ENCODE results near the gene VPS37B.

Gene VPS37B

DNA sequence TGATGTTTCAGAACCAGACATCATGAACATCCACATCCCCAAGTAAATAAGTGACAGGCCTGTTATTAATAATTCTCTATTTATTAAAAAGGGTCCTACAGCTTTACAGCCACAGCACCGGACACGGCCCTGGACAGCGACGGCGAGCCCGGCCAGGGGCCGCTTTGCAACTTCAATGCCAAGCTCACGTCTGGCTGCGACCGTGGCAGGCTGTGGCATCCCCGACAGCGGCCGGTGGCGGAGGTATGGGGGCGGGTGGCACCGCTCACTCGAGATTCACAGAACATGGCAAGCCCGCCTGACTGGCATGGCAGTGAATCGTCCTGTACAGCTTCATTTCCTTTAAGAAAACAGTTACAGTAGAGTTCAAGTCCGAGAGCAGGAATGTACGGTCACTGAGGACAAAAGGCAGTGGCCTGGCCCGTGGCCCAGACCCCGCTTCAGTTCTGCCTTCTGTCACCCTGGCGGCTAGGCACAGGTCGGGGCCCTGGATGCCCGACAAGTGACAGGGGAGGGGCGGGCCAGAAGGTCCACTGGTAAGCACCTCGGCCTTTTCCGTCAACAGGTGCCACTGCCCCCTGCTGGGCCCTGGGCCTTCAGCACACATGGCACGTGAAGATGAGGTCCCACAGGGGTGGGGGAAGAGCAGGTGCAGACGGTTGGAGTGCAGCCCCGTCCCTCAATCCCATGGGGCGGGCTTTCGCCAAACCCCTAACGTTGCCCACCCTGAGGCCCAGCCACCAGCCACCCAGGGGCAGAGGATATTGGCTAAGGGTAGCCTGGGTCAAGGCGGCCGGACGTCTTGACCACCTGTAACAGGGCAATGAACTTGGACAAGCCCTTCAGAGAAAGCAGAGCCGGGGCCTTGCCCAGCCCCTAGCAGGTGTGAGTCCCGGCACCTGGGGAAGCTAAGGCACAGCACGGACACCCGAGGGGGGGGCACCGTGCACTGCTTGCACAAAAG, 30.4 kb downstream of the VPS37B start:
- DNase-seq, result peak; percentile 66

DNA sequence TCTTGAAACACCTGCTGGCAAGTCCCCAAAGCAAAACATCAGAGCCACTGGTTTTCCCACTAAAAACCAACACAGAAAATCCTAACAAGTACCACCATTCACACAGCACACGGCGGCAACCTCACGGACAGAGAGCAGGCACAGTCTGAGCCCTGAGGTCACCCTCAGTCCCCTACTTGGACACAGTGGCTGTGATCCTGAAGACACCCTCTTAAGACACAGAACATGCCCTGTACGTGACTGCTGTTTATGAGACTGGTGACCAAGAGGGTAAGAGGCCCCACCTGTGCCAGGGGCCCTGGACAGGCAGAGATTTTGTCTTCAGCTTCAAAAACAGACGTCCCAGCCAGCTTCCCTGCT, 31.1 kb downstream of the VPS37B start:
- no peak for DNase-seq

DNA sequence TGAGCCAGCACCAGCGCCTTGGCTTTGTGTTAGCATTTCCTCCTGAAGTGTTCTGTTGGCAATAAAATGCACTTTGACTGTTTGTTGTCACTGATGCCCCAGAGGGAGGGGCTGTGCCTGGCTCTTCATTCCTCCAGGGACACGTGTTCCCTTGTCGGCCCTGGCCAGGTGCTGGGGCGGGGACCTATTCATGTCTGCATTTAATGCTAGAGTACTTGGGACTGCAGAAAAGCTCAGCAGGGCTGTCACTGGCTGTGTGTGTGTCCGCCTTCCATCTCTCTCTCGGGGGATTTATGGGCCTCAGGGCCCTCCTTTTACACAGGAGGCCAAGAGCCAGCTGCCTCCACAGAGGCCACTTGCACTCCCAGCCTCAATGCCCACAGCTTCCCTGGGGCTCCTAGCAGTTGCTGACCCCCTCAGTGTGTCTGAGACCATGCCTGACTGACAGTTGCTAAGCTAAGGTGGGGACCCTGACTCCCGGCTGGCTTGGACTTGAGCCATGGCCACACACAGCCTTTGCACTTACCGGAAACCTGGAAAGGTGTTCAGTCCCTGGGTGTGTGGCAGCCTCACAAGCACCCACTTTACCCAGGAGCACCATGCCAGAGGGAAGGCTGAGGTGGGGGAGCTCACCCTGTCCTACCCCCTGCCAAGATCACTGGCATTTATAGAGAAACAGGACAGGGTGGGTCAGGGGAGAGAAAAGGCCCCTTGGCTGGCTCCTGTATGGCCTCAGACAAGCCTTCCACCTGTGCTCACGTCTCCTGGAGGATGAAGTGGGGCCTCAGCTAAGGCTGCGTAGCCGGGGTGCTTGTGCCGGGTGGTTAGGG, 32.8 kb downstream of the VPS37B start:
- DNase-seq, result no peak

DNA sequence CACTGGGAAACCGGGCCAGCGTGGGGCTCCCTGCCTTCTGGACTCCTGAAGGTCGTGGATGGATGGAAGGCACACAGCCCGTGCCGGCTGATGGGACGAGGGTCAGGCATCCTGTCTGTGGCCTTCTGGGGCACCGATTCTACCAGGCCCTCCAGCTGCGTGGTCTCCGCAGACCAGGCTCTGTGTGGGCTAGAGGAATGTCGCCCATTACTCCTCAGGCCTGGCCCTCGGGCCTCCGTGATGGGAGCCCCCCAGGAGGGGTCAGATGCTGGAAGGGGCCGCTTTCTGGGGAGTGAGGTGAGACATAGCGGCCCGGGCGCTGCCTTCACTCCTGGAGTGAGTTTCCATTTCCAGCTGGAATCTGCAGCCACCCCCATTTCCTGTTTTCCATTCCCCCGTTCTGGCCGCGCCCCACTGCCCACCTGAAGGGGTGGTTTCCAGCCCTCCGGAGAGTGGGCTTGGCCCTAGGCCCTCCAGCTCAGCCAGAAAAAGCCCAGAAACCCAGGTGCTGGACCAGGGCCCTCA, 33.8 kb downstream of the VPS37B start:
- DNase-seq, result no peak

DNA sequence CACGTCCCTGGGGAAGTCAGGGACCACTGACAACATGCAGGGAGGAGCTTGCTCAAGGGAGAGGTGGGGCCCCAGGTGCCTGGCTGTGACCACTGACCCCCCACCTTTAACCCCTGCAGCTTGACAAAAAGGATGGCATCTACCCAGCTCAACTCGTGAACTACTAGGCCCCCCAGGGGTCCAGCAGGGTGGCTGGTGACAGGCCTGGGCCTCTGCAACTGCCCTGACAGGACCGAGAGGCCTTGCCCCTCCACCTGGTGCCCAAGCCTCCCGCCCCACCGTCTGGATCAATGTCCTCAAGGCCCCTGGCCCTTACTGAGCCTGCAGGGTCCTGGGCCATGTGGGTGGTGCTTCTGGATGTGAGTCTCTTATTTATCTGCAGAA, 34.3 kb downstream of the VPS37B start:
- DNase-seq, result no peak

DNA sequence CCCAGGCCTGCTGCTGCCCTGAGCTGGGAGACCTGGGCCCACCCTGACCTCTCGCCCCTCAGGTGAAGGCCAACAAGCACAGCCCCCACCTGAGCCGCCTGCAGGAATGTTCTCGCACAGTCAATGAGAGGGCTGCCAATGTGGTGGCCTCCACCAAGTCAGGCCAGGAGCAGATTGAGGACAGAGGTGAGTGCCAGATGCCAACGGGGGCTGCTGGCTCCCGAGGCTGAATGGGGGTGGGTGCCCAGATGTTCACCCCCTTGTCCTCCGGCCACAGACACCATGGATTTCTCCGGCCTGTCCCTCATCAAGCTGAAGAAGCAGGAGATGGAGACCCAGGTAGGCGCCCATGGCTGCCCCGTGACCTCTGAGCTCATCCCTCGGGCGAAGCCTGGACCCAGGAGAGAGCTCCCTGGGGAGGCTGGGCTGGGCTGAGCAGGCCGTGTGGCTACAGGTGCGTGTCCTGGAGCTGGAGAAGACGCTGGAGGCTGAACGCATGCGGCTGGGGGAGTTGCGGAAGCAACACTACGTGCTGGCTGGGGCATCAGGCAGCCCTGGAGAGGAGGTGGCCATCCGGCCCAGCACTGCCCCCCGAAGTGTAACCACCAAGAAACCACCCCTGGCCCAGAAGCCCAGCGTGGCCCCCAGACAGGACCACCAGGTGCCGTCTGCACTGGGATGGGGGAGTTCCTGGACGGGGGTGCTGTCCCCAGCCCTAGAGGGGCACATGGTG, 34.9 kb downstream of the VPS37B start:
- DNase-seq, result no peak

DNA sequence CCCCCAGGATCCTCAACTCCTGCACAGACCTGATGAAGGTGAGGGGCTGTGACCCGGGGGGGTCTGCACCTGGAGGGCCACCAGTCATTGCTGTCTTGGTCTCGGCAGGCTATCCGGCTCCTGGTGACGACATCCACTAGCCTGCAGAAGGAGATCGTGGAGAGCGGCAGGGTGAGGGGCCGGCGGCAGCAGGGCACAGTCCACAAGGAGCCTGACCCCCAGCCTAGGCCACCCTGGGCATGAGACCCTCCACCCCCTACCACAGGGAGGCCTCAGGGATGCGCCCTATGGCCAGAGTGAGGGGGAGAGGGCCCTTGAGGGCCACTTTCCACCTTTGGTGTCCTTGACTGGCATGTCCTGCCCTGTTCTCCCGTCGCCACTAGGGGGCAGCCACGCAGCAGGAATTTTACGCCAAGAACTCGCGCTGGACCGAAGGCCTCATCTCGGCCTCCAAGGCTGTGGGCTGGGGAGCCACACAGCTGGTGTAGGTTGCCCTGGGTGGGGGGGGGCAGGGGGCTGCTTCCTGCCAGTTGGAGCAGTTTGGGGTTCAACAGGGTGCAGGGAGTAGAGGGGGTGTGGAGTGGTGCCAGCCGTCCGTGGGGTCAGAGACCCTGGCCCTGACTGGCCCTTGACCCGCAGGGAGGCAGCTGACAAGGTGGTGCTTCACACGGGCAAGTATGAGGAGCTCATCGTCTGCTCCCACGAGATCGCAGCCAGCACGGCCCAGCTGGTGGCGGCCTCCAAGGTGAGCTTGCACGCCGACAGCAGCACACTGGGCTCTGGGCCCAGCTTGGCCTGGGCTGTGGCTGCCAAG, 35.7 kb downstream of the VPS37B start:
- DNase-seq, result peak; percentile 91

DNA sequence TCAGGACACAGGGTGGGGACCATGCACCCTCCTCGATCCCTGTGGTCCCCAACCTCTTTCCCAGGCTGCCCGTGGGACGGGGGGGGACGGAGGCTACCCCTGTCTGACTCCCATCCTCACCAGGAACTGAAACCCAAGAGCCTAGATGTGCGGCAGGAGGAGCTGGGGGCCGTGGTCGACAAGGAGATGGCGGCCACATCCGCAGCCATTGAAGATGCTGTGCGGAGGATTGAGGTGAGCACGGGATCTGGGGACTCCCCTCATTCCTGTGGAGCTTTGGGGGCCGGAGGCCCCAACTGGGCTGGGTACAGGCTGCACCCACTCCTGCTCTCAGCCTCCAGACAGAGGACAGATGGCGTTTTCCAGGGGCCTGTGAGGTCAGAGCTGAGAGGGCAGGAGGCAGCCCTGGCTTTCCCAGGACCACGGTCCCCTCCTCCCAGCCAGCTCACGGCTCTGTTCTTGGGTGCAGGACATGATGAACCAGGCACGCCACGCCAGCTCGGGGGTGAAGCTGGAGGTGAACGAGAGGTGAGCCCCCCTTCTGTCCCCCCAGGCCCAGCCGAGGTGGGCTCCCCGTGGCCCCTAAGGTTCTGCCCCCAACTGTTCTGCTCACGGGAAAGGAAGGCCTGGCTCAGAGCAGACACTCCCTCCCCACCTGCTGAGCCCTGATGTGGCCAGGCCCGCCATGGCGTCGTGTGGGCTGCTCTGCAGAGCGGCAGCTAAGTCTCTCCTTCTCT, 36.5 kb downstream of the VPS37B start:
- no peak for DNase-seq

DNA sequence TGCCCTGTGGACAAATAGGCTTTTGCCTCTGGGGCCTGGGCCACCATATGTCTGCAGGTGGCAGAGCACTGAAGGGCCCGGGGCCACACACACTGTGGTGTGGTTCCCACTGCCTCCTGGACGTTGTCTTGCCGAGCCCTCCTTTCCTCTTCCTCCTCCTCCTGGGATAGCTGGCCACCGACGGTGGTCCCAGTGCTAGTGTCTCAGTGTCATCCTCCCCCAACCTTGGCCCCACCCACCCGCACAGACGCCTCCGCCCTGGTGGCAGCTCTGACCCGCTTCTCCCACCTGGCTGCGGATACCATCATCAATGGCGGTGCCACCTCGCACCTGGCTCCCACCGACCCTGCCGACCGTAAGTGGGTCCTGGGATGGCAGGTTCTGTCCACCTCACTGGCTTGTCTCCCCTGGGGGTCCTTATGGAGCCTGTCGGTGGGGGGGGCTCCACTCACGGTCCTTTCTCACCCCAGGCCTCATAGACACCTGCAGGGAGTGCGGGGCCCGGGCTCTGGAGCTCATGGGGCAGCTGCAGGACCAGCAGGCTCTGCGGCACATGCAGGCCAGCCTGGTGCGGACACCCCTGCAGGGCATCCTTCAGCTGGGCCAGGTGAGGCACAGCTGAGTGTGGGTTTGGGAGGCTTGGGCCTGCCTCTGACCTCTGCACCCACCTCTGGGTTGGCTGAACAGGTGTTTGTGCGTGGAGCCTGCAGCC, 37.2 kb downstream of the VPS37B start:
- no peak for DNase-seq

DNA sequence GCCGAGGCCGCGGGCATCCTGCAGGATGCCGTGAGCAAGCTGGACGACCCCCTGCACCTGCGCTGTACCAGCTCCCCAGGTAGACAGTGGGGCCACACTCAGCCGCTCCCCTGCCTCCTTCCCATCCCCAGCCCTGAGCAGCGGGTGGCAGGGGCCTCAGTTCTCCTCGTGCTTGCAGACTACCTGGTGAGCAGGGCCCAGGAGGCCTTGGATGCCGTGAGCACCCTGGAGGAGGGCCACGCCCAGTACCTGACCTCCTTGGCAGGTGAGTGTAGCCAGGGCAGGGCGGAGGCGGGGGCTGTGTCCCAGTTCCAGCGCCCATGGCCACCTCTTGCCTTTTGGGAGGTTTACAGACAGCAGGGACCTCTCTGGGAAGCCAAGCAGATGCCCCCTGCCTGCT, 37.8 kb downstream of the VPS37B start:
- no peak for DNase-seq

DNA sequence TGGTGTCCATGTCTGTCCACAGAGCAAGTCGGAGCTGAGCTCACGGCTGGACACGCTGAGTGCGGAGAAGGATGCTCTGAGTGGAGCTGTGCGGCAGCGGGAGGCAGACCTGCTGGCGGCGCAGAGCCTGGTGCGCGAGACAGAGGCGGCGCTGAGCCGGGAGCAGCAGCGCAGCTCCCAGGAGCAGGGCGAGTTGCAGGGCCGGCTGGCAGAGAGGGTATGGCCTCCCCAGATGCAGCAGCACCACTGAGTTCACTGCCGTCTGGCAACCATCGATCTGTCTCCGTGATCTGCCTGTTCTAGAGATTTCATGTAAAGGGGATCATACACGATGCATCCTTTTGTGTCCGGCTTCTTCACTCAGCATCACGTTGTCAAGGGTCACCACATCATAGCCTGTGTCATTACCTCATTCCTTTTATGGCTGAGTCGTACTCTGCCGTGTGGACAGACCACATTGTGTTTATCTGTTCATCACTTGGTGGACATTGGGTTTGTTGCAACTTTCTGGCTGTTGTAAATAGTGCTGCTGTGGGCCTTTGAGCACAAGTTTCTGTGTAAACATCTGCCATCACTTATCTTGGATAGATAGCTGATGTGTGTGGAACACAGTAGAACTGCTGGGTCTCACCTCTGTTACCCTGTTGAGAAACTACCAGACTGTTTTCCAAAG, 38.8 kb downstream of the VPS37B start:
- DNase-seq, result no peak

DNA sequence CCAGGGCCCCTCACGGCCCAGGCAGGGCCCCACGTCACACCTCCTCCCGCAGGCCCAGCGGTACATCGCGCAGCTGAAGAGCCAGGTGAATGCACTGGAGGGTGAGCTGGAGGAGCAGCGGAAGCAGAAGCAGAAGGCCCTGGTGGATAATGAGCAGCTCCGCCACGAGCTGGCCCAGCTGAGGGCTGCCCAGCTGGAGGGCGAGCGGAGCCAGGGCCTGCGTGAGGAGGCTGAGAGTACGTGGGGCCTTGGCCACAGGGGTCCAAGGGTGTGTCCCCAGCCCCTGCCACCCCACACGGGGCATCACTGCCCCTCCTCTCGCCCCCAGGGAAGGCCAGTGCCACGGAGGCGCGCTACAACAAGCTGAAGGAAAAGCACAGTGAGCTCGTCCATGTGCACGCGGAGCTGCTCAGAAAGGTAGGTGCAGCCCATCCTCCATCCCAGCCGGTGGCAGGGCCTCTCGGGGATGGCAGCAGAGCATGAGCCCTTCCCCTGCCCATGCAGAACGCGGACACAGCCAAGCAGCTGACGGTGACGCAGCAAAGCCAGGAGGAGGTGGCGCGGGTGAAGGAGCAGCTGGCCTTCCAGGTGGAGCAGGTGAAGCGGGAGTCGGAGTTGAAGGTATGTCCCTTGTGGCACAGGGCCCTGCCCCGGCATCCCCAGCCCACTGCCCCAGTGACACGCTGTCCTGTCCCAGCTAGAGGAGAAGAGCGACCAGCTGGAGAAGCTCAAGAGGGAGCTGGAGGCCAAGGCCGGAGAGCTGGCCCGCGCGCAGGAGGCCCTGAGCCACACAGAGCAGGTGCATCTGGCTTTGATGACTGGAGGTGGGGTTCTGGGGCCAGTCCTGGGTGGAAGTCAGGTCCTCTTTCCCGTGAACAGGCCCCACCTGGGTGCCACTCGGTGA, 39.7 kb downstream of the VPS37B start:
- no peak for DNase-seq

DNA sequence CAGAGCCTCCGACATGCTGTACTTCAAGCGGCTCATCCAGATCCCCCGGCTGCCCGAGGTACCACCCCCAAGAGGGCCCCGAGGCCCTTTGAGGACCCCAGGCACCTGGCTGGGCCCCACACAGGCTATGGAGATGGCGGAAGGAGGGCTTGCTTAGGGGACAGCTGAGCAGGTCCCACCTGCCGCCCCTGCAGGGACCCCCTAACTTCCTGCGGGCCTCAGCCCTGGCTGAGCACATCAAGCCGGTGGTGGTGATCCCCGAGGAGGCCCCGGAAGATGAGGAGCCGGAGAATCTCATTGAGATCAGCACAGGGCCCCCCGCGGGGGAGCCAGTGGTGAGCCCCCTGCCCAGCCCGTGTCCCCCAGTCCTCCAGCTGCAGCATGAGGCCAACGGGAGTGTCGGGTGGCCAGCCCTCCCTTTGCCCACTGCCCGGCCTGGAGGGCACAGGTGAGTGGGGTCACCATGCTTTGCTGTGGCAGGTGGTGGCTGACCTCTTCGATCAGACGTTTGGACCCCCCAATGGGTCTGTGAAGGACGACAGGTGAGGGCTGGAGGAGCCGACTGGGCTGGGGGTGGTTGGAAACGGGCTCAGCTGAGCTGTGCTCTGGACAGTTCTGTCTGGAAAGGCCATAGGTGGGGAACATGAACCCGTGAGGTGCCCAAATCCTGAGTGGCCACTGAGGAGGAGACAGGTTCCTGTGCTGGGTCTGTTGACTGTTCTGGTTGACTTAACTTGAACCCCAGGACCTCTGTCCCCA, 40.7 kb downstream of the VPS37B start:
- DNase-seq, result no peak

DNA sequence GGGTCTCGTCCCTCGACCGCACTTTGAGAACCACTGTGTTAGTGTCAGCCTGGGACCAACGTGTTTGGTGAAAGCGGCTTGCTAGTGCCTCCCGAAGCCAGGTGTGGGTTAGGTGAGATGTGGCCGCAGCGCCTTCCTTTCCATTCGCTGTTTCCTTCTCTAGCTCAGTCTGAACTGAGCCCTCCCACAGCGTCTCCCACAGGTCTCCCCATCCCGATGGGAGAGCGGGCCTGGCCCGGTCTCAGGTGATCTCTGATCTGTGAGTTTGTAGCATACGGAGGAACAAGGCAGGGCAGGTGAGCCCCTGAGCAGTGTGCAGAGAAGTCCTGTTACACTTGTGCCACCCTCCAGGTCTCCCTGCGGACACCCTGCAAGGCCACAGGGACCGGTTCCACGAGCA, 41.4 kb downstream of the VPS37B start:
- no peak for DNase-seq

DNA sequence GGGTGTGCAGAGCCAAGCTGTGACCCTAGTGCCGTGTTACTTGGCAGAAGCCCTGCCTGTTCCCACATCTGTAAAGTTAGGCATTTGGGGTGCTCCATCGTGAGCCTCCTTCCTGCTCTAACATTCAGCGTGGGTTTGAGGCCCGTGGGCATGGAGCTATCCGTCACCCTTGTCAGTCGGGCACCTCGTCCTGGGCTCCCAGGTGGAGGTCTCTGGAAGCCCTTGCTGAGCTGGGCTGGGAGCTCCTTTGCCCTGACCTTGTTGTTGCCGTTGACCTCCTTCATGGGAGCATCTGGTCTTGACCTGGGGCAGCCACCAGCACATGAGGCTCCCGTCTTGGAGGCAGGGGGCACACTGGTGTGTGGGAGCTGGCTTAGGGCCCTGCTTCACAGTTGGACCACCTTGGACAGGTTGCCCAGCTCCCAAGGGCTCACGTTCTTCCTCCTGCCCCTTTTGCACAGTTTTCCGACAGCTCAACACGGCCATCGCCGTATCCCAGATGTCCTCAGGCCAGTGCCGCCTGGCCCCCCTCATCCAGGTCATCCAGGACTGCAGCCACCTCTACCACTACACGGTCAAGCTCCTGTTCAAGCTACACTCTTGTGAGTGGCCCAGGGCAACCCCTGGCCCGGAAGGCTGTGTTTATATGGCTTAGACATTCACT, 42.2 kb downstream of the VPS37B start:
- no peak for DNase-seq

DNA sequence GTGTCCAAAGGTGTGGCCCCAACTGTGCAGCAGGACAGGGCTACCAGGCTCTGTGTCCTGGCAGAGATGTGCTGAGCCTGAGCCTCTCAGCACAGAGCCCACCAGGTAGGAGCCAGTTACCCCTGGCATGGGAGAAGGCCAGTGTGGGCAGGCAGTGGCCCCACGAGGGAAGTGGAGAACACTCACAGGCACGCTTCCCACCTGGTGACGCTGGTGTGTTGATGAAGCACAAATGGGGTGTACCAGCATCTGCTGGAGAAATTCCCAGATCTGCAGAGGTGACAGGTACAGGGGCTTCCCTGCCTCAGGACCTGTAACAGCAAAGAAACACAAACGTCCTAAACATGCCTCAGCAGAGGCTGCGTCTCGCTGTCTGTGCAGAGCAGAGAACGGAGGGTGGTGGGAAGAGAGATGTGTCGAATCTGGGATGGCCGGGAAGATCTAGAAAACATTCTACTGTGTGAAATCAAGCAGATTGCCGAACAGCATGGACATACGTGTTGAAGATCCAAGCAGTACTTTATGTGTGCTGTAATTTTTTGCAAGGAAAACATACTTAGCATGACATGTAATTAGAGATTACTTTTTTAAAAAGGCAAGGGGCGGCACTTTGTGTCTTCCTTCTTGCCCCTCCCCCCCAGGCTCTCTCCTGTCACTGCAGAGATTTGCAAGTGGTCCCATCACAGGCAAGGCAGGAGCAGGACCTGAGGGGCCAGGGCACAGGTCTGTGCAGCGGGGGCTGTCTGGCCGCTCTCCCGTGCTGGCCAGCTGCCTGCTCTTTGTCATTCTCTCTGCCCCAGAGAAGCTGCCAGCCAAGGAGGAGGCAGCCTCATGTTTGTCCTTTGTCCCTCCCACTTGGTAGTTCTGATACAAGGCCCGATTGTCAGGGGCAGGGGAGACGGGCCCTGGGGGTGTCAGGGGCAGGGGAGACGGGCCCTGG, 43.3 kb downstream of the VPS37B start:
- DNase-seq, result no peak

DNA sequence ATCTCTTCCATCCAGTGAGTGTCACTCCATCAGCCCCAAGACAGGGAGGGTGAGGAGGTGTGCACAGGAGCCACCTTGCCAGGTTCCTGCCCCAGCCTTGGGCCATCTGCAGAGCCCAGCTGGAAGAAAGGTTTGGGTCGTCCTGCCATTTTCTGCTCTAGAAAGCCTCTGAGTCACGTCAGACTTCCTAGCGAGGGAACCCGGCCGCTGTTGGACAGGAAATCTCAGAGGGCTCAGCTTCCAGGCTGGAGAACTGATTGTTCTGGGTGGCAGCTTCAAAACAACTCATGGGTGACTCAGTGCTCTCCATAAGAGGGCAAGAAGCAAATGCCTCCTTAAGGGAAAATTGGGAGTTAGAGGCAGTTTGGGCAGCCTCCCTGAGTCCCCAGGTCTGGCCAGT, 44.1 kb downstream of the VPS37B start:
- DNase-seq, result no peak

All from hematopoietic multipotent progenitor cell treated with erythropoietin and hydrocortisone succinate and interleukin-3 and kit ligand, for 4 days (in vitro differentiated cells).